Heart right ventricle (tissue), 16 donors: Measurements from ENCODE around the gene EPS8. TPM values are rescaled to one million over a fixed set of nuclear protein-coding genes. Genes with fewer than 3 reads are reported as not detected.

Experiments
- ATAC-seq, 8 donors: fragments of 200-7000 bp; cut with Tn5 transposase; one replicate each; pipeline ENCODE4 v1.9.1; 2020; ENCODE audit warnings: mild to moderate bottlenecking in 8 of 8, moderate library complexity in 8 of 8, moderate number of reproducible peaks in 1 of 8
- DNase-seq, 2 donors: peaks; one replicate each; pipeline ENCODE4 v3.0.0-alpha.2; 2020
- H3K27ac ChIP-seq, 10 donors: fragments of 200-600 bp; sonication (generic) in 2 of 10; one replicate each; pipeline versions ENCODE4 v1.5.0 to v1.8.0; 2020 to 2022; ENCODE audit warnings: mild to moderate bottlenecking in 3 of 10
- H3K27me3 ChIP-seq, 7 donors: fragments of 200-600 bp; one replicate each; pipeline ENCODE4 v1.8.0; 2021 to 2022; ENCODE audit warnings: mild to moderate bottlenecking in 2 of 7
- H3K36me3 ChIP-seq, 9 donors: fragments of 200-600 bp; sonication (generic) in 1 of 9; one replicate each; pipeline versions ENCODE4 v1.5.0 to v1.8.0; 2020 to 2022; ENCODE audit warnings: mild to moderate bottlenecking in 2 of 9
- H3K4me1 ChIP-seq, 9 donors: fragments of 200-600 bp; sonication (generic) in 1 of 9; one replicate each; pipeline versions ENCODE4 v1.5.0 to v1.8.0; 2020 to 2022; ENCODE audit warnings: mild to moderate bottlenecking in 4 of 9
- H3K4me3 ChIP-seq, 10 donors: fragments of 200-600 bp; sonication (generic) in 2 of 10; one replicate each; pipeline versions ENCODE4 v1.5.0 to v1.8.0; 2020 to 2022; ENCODE audit warnings: mild to moderate bottlenecking in 7 of 10, moderate library complexity in 2 of 10
- H3K9me3 ChIP-seq, 11 donors: fragments of 200-600 bp in 10 of 11; sonication (generic) in 2 of 11; one replicate each; pipeline versions ENCODE4 v1.5.0 to v1.8.0; 2013 to 2022; ENCODE audit warnings: mild to moderate bottlenecking in 2 of 11, control low read depth in 1 of 11, moderate library complexity in 1 of 11
- CTCF ChIP-seq, 9 donors: fragments of 200-600 bp; sonication (generic) in 2 of 9; IDR thresholded peaks; one replicate each; pipeline versions ENCODE4 v1.5.0 to v1.8.0; 2021 to 2022; ENCODE audit warnings: antibody characterized with exemption in 9 of 9, mild to moderate bottlenecking in 5 of 9, moderate library complexity in 1 of 9
- WGBS, 2 donors: extraction: QIAGEN DNeasy Blood & Tissue Kit; methylation state at CpG; one replicate each; pipeline ENCODE4 v1.1.7; 2013; ENCODE audit warnings: inconsistent platforms in 1 of 2; 5-methylcytosine and 5-hydroxymethylcytosine counted together
- intact Hi-C, 10 donors: fragments of 100-400 bp; cut with DNase I; formaldehyde crosslinking; loops; one replicate each; pipeline versions ENCODE4 v1.11.1 to v1.14.2; 2022
- polyA plus RNA-seq, 2 donors: library from polyadenylated mRNA; stranded (reverse); fragments of 200-250 nt; gene quantifications; one replicate each; pipeline ENCODE4 v1.2.3, GENCODE V29; 2013
- total RNA-seq, 10 donors: library from RNA; stranded (reverse); fragmentation: NEBNext Ultra II Directional in 3 of 10; extraction: Animal tissue kit (Norgen Biotek cat#: 25700) in 3 of 10; gene quantifications; one replicate each; pipeline versions ENCODE4 v1.2.1 to v1.2.4, GENCODE V29; 2021 to 2023
- donor health status: Arrhythmogenic right ventricular cardiomyopathy.
- donor health status: ischemic (EF 13 %, LVEDD 7.1; RV severe dilation, severe dysfunction).
- donor health status: healthy with polysubstance abuse.
- donor health status: DM: no; HTN: yes; CAD: no.
- donor health status: DM: no; HTN: no; CAD: no.
- donor health status: ischemic (EF 25% LVEDD 6.9; RV normal size, moderate dysfunction).
- donor health status: ischemic (EF 25% LVEDD 5.7; RV mildly dilated, moderate dysfunction).
- donor health status: healthy.
- donor health status: DM: yes; HTN: yes; CAD: no.
- donor health status: Ischemic cardiomyopathy.
- donor health status: ischemic (EF 35%, LVEDD 5.7; RV mildly dilated, moderate dysfunction).
- donor health status: nonischemic (EF 11% LVEDD 7.7; RV severe dilation, severe dysfunction).
- donor health status: DM: yes; HTN: yes; CAD: no.
- donor health status: PGD.
- donor health status: ischemic (EF 29% LVEDD 5.4; RV normal size, mild dysfunction).
- donor health status: nonischemic (EF 23%, LVEDD 6.1; RV moderate dilation, normal function).

EPS8 gene
- total and polyA plus RNA-seq, 12 donors = 7.7 to 38.6 (median 15.7) TPM

GRCh38 chr12:15699886-15700285, 89.3 kb downstream of the EPS8 start:
- intact Hi-C loops = loop anchor here in 1 of 10 donors (5.0 kb wide), 1 partner anchor 103 kb away; no protein-coding TSS in a partner anchor
- no peaks in the 10 kb centered on the region for H3K36me3 ChIP-seq
- H3K9me3 ChIP-seq = no peaks in the 10 kb centered on the region
- H3K4me3 ChIP-seq = no peak overlapping the region
- 81 to 82% methylated on average over 8 of the region's 8 CpGs for WGBS, 2 donors
- peaks cover 0 to 77% (median 57%) of the 10 kb centered on the region in 9 donors for H3K4me1 ChIP-seq
- ATAC-seq (no peak), DNase-seq (no peak)
- no peaks in the 10 kb centered on the region for H3K27me3 ChIP-seq
- TF ChIP-seq CTCF (IDR thresholded peaks at IDR 0.05) = no peak
- H3K27ac ChIP-seq = peak overlapping the region in 8 of 10 donors; percentile 45 to 83 (median 74)

- peak in 6 of 8 donors; percentile 32 to 59 (median 44) for ATAC-seq
Measured at GRCh38 chr12:15698377-15698871, 90.8 kb downstream of the EPS8 start.

GRCh38 chr12:15697201-15697600, 92.0 kb downstream of the EPS8 start:
- ATAC-seq (no peak), DNase-seq (no peak)
- H3K27me3 ChIP-seq = no peaks in the 10 kb centered on the region
- no peaks in the 10 kb centered on the region for H3K9me3 ChIP-seq
- no peak for TF ChIP-seq CTCF (IDR thresholded peaks at IDR 0.05)
- WGBS, 2 donors = 61 to 63% methylated on average over 2 of the region's 2 CpGs
- intact Hi-C loops = no loop called here
- H3K4me3 ChIP-seq = no peak overlapping the region
- peaks cover 0 to 72% (median 44%) of the 10 kb centered on the region in 9 donors for H3K4me1 ChIP-seq
- H3K27ac ChIP-seq = peak overlapping the region in 9 of 10 donors; percentile 2 to 83 (median 71)
- no peaks in the 10 kb centered on the region for H3K36me3 ChIP-seq

More at GRCh38 chr12:15698377-15698871, 90.8 kb downstream of the EPS8 start:
- Histone ChIP-seq H3K4me1 (peaks cover 0 to 73% (median 54%) of the 10 kb centered on the region in 9 donors), H3K4me3 (no peak overlapping the region), H3K36me3 (no peaks in the 10 kb centered on the region), H3K27ac (peak overlapping the region in 8 of 10 donors; percentile 49 to 83 (median 72)), H3K9me3 (no peaks in the 10 kb centered on the region), H3K27me3 (no peaks in the 10 kb centered on the region)
- no peak for DNase-seq
- intact Hi-C loops = no loop called here
- WGBS, 2 donors = 61 to 66% methylated on average over 3 of the region's 3 CpGs
- TF ChIP-seq CTCF (IDR thresholded peaks at IDR 0.05) = no peak

DNA sequence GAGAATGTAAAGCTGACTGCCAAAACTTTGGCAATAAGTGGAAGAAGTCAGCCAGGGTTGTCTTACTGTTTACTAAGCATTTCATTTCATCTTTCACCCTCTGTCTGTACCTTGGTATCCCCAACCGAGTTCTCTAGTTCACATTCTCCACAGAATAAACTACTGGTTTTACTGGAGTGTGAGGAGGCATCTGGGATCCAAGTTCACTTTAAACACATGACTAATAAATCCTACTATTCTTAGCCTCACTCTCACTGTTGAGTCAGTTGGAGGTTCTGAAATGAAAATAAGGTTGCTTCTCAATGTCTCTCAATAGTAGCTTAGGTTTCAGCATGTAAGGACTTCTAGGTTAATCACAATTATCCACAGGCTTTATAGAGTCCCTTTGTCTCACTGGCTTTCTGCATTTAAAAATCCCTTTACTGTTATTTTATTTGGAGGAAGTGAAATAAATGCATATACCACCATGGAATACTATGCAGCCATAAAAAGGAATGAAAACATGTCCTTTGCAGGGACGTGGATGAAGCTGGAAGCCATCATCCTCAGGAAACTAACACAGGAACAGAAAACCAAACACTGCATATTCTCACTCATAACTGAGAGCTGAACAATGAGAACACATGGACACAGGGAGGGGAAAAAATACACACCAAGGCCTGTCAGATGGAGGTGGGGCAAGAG, 95.8 kb downstream of the EPS8 start:
- peak overlapping the region in 2 of 10 donors; percentile 28 to 81 for H3K27ac ChIP-seq
- peaks cover 0 to 72% (median 31%) of the 10 kb centered on the region in 9 donors for H3K4me1 ChIP-seq

More for the DNA sequence above, 95.8 kb downstream of the EPS8 start:
- no peak for TF ChIP-seq CTCF (IDR thresholded peaks at IDR 0.05)
- intact Hi-C loops = no loop called here
- no peaks in the 10 kb centered on the region for H3K9me3 ChIP-seq
- no peak overlapping the region for H3K4me3 ChIP-seq
- 82 to 94% methylated on average over 2 of the region's 2 CpGs for WGBS, 2 donors
- ATAC-seq (no peak), DNase-seq (no peak)
- no peaks in the 10 kb centered on the region for H3K36me3 ChIP-seq
- H3K27me3 ChIP-seq = no peaks in the 10 kb centered on the region
